B cell (primary cell): Measurements from ENCODE around the gene STAC. TPM values are rescaled to one million over a fixed set of nuclear protein-coding genes. Genes with fewer than 3 reads are reported as not detected.
"Not testable (repeated sequence)": the region's sequence is repeated elsewhere in the genome, so short reads cannot be mapped to it uniquely, and the experiment has no call there.

ENCODE experiments used
- ATAC-seq: fragments of 200-7000 bp; cut with Tn5 transposase; one replicate; pipeline ENCODE4 v1.10.0; 2021; ENCODE audit warnings: low read depth, mild to moderate bottlenecking, moderate number of reproducible peaks, moderate library complexity
- CTCF ChIA-PET: fragments of 350-600 bp; sonication (Branson Sonifier 250); formaldehyde crosslinking; loops from one replicate; lab custom pipeline; 2021; ENCODE audit warnings: antibody characterized with exemption, inconsistent platforms; lab: Charles Lee
- POLR2A ChIA-PET: fragments of 350-600 bp; sonication (Branson Sonifier 250); formaldehyde crosslinking; loops from one replicate; lab custom pipeline; 2021; ENCODE audit warnings: antibody characterized with exemption; lab: Charles Lee
- DNase-seq: peaks from one replicate; pipeline ENCODE4 v3.0.0; 2013
- H2AFZ ChIP-seq: 2 replicates; pipeline ENCODE4 v1.6.1; 2012; ENCODE audit warnings: mild to moderate bottlenecking, low read depth, low read length; ENCODE audit not compliant: insufficient read depth, poor library complexity, severe bottlenecking
- H3K27ac ChIP-seq, 2 donors: 1 replicate in 1 of 2; 2 replicates in 1 of 2; pipeline ENCODE4 v1.5.1; 2012 to 2013; ENCODE audit warnings: low read length in 2 of 2, mild to moderate bottlenecking in 2 of 2, moderate library complexity in 1 of 2
- H3K27me3 ChIP-seq, 4 experiments: fragments of 200-600 bp in 1 of 4; sonication (generic) in 1 of 4; replicated peaks in 1 of 4; 1 replicate in 2 of 4; 2 replicates in 2 of 4; pipeline versions ENCODE4 v1.6.1 to v1.7.0; 2013 to 2016; ENCODE audit warnings: low read length in 3 of 4, mild to moderate bottlenecking in 2 of 4, mixed read lengths in 1 of 4, moderate library complexity in 1 of 4; ENCODE audit not compliant: insufficient read depth in 4 of 4, control insufficient read depth in 3 of 4; ENCODE audit errors: control extremely low read depth in 1 of 4
- H3K36me3 ChIP-seq, 2 experiments: replicated peaks in 1 of 2; 1 replicate in 1 of 2; 2 replicates in 1 of 2; pipeline versions ENCODE4 v1.6.1 to v1.7.1; 2013; ENCODE audit warnings: low read length in 1 of 2; ENCODE audit not compliant: insufficient read depth in 2 of 2, control insufficient read depth in 1 of 2; ENCODE audit errors: control extremely low read depth in 1 of 2, extremely low read depth in 1 of 2
- H3K4me1 ChIP-seq, 2 donors: fragments of 200-600 bp in 1 of 2; sonication (generic) in 1 of 2; 1 replicate in 1 of 2; 2 replicates in 1 of 2; pipeline versions ENCODE4 v1.5.1 to v1.6.1; 2013 to 2017; ENCODE audit warnings: low read length in 2 of 2; ENCODE audit not compliant: control insufficient read depth in 2 of 2, insufficient read depth in 2 of 2
- H3K4me2 ChIP-seq: replicated peaks from 2 replicates; pipeline ENCODE3; 2012; ENCODE audit warnings: mild to moderate bottlenecking, low read depth, low read length; ENCODE audit not compliant: poor library complexity, severe bottlenecking
- H3K4me3 ChIP-seq, 5 experiments: fragments of 200-600 bp in 1 of 5; sonication (generic) in 1 of 5; 1 replicate in 3 of 5; 2 replicates in 2 of 5; pipeline versions ENCODE4 v1.5.1 to v1.7.0; 2011 to 2016; ENCODE audit warnings: low read length in 4 of 5, mild to moderate bottlenecking in 4 of 5, low read depth in 2 of 5, control low read depth in 1 of 5, moderate library complexity in 1 of 5; ENCODE audit not compliant: insufficient read depth in 1 of 5; ENCODE audit errors: control extremely low read depth in 1 of 5, extremely low read depth in 1 of 5
- H3K79me2 ChIP-seq: fragments of 200-600 bp; sonication (generic); one replicate; pipeline ENCODE4 v1.6.0; 2016; ENCODE audit warnings: low read length; ENCODE audit not compliant: control insufficient read depth, insufficient read depth
- H3K9ac ChIP-seq: fragments of 200-600 bp; sonication (generic); 2 replicates; pipeline ENCODE4 v1.6.1; 2017; ENCODE audit warnings: mild to moderate bottlenecking, low read length, moderate library complexity
- H3K9me3 ChIP-seq, 3 donors: one replicate each; pipeline versions ENCODE4 v1.6.1 to v1.7.1; 2013; ENCODE audit warnings: low read length in 2 of 3; ENCODE audit not compliant: control insufficient read depth in 2 of 3, insufficient read depth in 1 of 3; ENCODE audit errors: control extremely low read depth in 1 of 3
- H4K20me1 ChIP-seq: 2 replicates; pipeline ENCODE4 v1.6.0; 2012; ENCODE audit warnings: mild to moderate bottlenecking, low read length; ENCODE audit not compliant: insufficient read depth, control insufficient read depth, poor library complexity, severe bottlenecking
- H3K27ac Mint-ChIP-seq: one replicate; pipeline ENCODE4 v1.8.0; 2021; ENCODE audit warnings: mixed read lengths
- H3K27me3 Mint-ChIP-seq: one replicate; pipeline ENCODE4 v1.8.0; 2021; ENCODE audit warnings: mixed read lengths
- H3K4me1 Mint-ChIP-seq: one replicate; pipeline ENCODE4 v1.8.0; 2021; ENCODE audit warnings: mixed read lengths
- H3K4me3 Mint-ChIP-seq: one replicate; pipeline ENCODE4 v1.8.0; 2021; ENCODE audit warnings: mixed read lengths
- H3K9me3 Mint-ChIP-seq: one replicate; pipeline ENCODE4 v1.8.0; 2022; ENCODE audit warnings: mixed read lengths; ENCODE audit not compliant: insufficient read depth
- CTCF ChIP-seq: fragments of 200-600 bp; IDR thresholded peaks from one replicate; pipeline ENCODE4 v1.8.0; 2022; ENCODE audit warnings: antibody characterized with exemption, mild to moderate bottlenecking
- EZH2 ChIP-seq: IDR thresholded peaks from 2 replicates; pipeline ENCODE4 v1.6.1; 2012; ENCODE audit warnings: borderline replicate concordance, low read depth, mild to moderate bottlenecking, moderate library complexity, low read length; ENCODE audit not compliant: insufficient read depth, poor library complexity, severe bottlenecking
- WGBS: methylation state at CpG from one replicate; pipeline ENCODE4 v1.1.5; 2013; ENCODE audit warnings: missing lambda C conversion rate; ENCODE audit not compliant: insufficient coverage; 5-methylcytosine and 5-hydroxymethylcytosine counted together
- intact Hi-C: fragments of 100-400 bp; cut with micrococcal nuclease; formaldehyde crosslinking; loops from one replicate; pipeline ENCODE4 v1.10.0; 2022
- polyA plus RNA-seq: library from polyadenylated mRNA; depleted of rRNA; stranded (reverse); fragments of >200 nt; gene quantifications from 2 replicates; pipeline ENCODE4 v1.2.3, GENCODE V29; 2012
- total RNA-seq, 2 donors: library from RNA; stranded (reverse); fragments of 120-200 nt in 1 of 2; gene quantifications; 1 replicate in 1 of 2; 2 replicates in 1 of 2; pipeline versions ENCODE4 v1.2.3 to v1.2.4, GENCODE V29; 2013 to 2022

STAC gene
- total and polyA plus RNA-seq, 2 donors (not counting 1 experiment from before 2014, with no cell fraction given): not detected

- no peak overlapping the region for H3K4me3 ChIP-seq
- H3K4me3 Mint-ChIP-seq: no peak overlapping the region
- no peak overlapping the region for H3K4me2 ChIP-seq
- ChIA-PET CTCF (no interaction called here), POLR2A (no interaction called here)
- no peak overlapping the region for H3K27ac Mint-ChIP-seq
- no peak overlapping the region for H3K9ac ChIP-seq
- no peaks in the 10 kb centered on the region for H3K36me3 ChIP-seq
- H3K9me3 ChIP-seq: peaks cover 0 to 7% (median 0%) of the 10 kb centered on the region in 3 donors
- no peak overlapping the region for H3K27ac ChIP-seq
- H2AFZ ChIP-seq: no peak overlapping the region
- H3K27me3 ChIP-seq: no peaks in the 10 kb centered on the region
- H3K4me1 Mint-ChIP-seq: no peaks in the 10 kb centered on the region
- DNase-seq: no peak
- intact Hi-C loops: no loop called here
- no peak for ATAC-seq
- no peaks in the 10 kb centered on the region for H4K20me1 ChIP-seq
- no peaks in the 10 kb centered on the region for H3K4me1 ChIP-seq
- no peaks in the 10 kb centered on the region for H3K27me3 Mint-ChIP-seq
- TF ChIP-seq EZH2: no peak
- no peak for TF ChIP-seq CTCF
- no CpG with 5 or more reads among the region's 2 CpGs for WGBS
- no peaks in the 10 kb centered on the region for H3K9me3 Mint-ChIP-seq
- H3K79me2 ChIP-seq: no peaks in the 10 kb centered on the region
Observed at GRCh38 chr3:36447061-36447460, 66.8 kb downstream of the STAC start.

GRCh38 chr3:36451816-36452215 lies 71.5 kb downstream of the STAC start:
- H3K27me3 ChIP-seq: no peaks in the 10 kb centered on the region
- no peak for TF ChIP-seq CTCF
- no peak for TF ChIP-seq EZH2
- intact Hi-C loops: no loop called here
- DNase-seq (no peak), ATAC-seq (no peak)
- no peaks in the 10 kb centered on the region for H3K4me1 Mint-ChIP-seq
- H3K9me3 ChIP-seq: peaks cover 0 to 4% (median 0%) of the 10 kb centered on the region in 3 donors
- no peak overlapping the region for H3K4me3 Mint-ChIP-seq
- no peak overlapping the region for H3K4me3 ChIP-seq
- no peaks in the 10 kb centered on the region for H4K20me1 ChIP-seq
- no peak overlapping the region for H3K27ac Mint-ChIP-seq
- ChIA-PET CTCF (no interaction called here), POLR2A (no interaction called here)
- no peak overlapping the region for H3K27ac ChIP-seq
- no peak overlapping the region for H3K9ac ChIP-seq
- H2AFZ ChIP-seq: no peak overlapping the region
- no peaks in the 10 kb centered on the region for H3K27me3 Mint-ChIP-seq
- no peaks in the 10 kb centered on the region for H3K9me3 Mint-ChIP-seq
- H3K4me2 ChIP-seq: no peak overlapping the region
- no peaks in the 10 kb centered on the region for H3K4me1 ChIP-seq
- H3K36me3 ChIP-seq: no peaks in the 10 kb centered on the region
- WGBS: 0% methylated on average over 1 of the region's 1 CpG
- no peaks in the 10 kb centered on the region for H3K79me2 ChIP-seq

- H3K27me3 Mint-ChIP-seq, H2AFZ ChIP-seq, H3K4me1 Mint-ChIP-seq, POLR2A ChIA-PET, H3K79me2 ChIP-seq, intact Hi-C loops, H3K27me3 ChIP-seq, H3K27ac ChIP-seq, H3K9ac ChIP-seq, H3K9me3 Mint-ChIP-seq, H3K9me3 ChIP-seq, H4K20me1 ChIP-seq, H3K27ac Mint-ChIP-seq, H3K36me3 ChIP-seq, H3K4me3 Mint-ChIP-seq, CTCF ChIA-PET, H3K4me1 ChIP-seq, ATAC-seq, H3K4me2 ChIP-seq: not testable (repeated sequence)
- 94% methylated on average over 26 of the region's 30 CpGs for WGBS
- peak; percentile 27 for DNase-seq
- peak overlapping the region in 1 of 5 experiments; percentile 17 for H3K4me3 ChIP-seq
Observed at GRCh38 chr3:36453213-36453612, 72.9 kb downstream of the STAC start.
